Purkinje cell (primary cell): ENCODE data around the gene BCL7B. TPM values are rescaled to one million over a fixed set of nuclear protein-coding genes. Genes with fewer than 3 reads are reported as not detected.

Source experiments
- polyA plus RNA-seq: library from polyadenylated mRNA; unstranded; fragments of >200 nt; fragmentation: Nextera tagmentation; gene quantifications from 2 replicates; pipeline ENCODE4 v1.2.1, GENCODE V29; 2014

The BCL7B gene
- 13.1 and 16.4 TPM in 2 replicates for polyA plus RNA-seq

GRCh38 chr7:73557397-73558257 lies at the start of gene BCL7B:
Gene BCL7B, minus strand, starts transcription at chr7:73557690. Its CDS starts 112 bp downstream, at chr7:73557578.

GRCh38 chr7:73578342-73579128 lies 21.0 kb upstream of the BCL7B start, which contains the start of gene TBL2:
Gene TBL2, minus strand, starts transcription at chr7:73578579. Its CDS starts 30 bp downstream, at chr7:73578549.

GRCh38 chr7:73522105-73522872 lies 35.2 kb downstream of the BCL7B start, which contains the start of gene BAZ1B:
Gene BAZ1B, minus strand, starts transcription at chr7:73522293. Its CDS starts 360 bp downstream, at chr7:73521933.

Other genes with a start within 250 kb of the BCL7B start
- gene NSUN5, start 248.9 kb downstream of the BCL7B start, polyA plus RNA-seq, result 2.3 and 2.5 TPM in 2 replicates
- not detected in 2 replicates for gene TRIM50, start 229.6 kb downstream of the BCL7B start, polyA plus RNA-seq
- gene FKBP6, start 229.5 kb downstream of the BCL7B start, polyA plus RNA-seq, result not detected in 2 replicates
- not detected in 2 replicates for gene FZD9, start 123.9 kb downstream of the BCL7B start, polyA plus RNA-seq
- gene BAZ1B, start 35.4 kb downstream of the BCL7B start, polyA plus RNA-seq, result 8.4 and 10.1 TPM in 2 replicates
- 5.2 and 6.2 TPM in 2 replicates for gene TBL2, start 20.9 kb upstream of the BCL7B start, polyA plus RNA-seq
- 1.4 TPM in 1 of 2 replicates, not detected in the other for gene MLXIPL, start 66.8 kb upstream of the BCL7B start, polyA plus RNA-seq
- gene VPS37D, start 110.1 kb upstream of the BCL7B start, polyA plus RNA-seq, result not detected in 2 replicates
- 1.9 and 2.0 TPM in 2 replicates for gene DNAJC30, start 125.8 kb upstream of the BCL7B start, polyA plus RNA-seq
- 60.8 and 63.6 TPM in 2 replicates for gene BUD23, start 125.9 kb upstream of the BCL7B start, polyA plus RNA-seq
- gene STX1A, start 162.0 kb upstream of the BCL7B start, polyA plus RNA-seq, result 0.49 and 21.7 TPM in 2 replicates
- gene ABHD11, start 181.1 kb upstream of the BCL7B start, polyA plus RNA-seq, result 3.1 and 6.1 TPM in 2 replicates
- not detected in 2 replicates for gene CLDN3, start 212.6 kb upstream of the BCL7B start, polyA plus RNA-seq